Neural progenitor cell (in vitro differentiated cells): ENCODE results near the gene SERPIND1. TPM values are rescaled to one million over a fixed set of nuclear protein-coding genes. Genes with fewer than 3 reads are reported as not detected.
"Not testable (repeated sequence)": the region's sequence is repeated elsewhere in the genome, so short reads cannot be mapped to it uniquely, and the experiment has no call there.

ENCODE experiments used
- DNase-seq: peaks from one replicate; pipeline ENCODE4 v3.0.0-alpha.2; 2016; ENCODE audit warnings: low spot score
- H2AFZ ChIP-seq: fragments of 200-600 bp; sonication (generic); replicated peaks from 2 replicates; pipeline ENCODE4 v1.6.1; 2016; ENCODE audit warnings: antibody characterized with exemption
- H3F3A ChIP-seq: fragments of 200-600 bp; sonication (generic); 2 replicates; pipeline ENCODE4 v1.6.1; 2016; ENCODE audit warnings: antibody characterized with exemption, low read depth
- H3K27ac ChIP-seq: fragments of 200-600 bp; sonication (generic); 2 replicates; pipeline ENCODE4 v1.5.1; 2016; ENCODE audit warnings: mild to moderate bottlenecking
- H3K27me3 ChIP-seq: fragments of 200-600 bp; sonication (generic); 2 replicates; pipeline ENCODE4 v1.6.1; 2016; ENCODE audit warnings: mild to moderate bottlenecking, moderate library complexity
- H3K36me3 ChIP-seq: fragments of 200-600 bp; sonication (generic); 2 replicates; pipeline ENCODE4 v1.5.1; 2016
- H3K4me1 ChIP-seq: fragments of 200-600 bp; sonication (generic); 2 replicates; pipeline ENCODE4 v1.6.1; 2016; ENCODE audit warnings: mixed run types
- H3K4me2 ChIP-seq: fragments of 200-600 bp; sonication (generic); 2 replicates; pipeline ENCODE4 v1.6.1; 2016
- H3K4me3 ChIP-seq: fragments of 200-600 bp; sonication (generic); 2 replicates; pipeline ENCODE4 v1.5.1; 2016
- H3K79me2 ChIP-seq: fragments of 200-600 bp; sonication (generic); 2 replicates; pipeline ENCODE4 v1.6.1; 2016; ENCODE audit warnings: low read depth
- H3K9ac ChIP-seq: fragments of 200-600 bp; sonication (generic); 2 replicates; pipeline ENCODE4 v1.6.1; 2016
- H3K9me3 ChIP-seq: fragments of 200-600 bp; sonication (generic); 2 replicates; pipeline ENCODE4 v1.5.1; 2016; ENCODE audit warnings: low read depth
- H4K20me1 ChIP-seq: fragments of 200-600 bp; sonication (generic); 2 replicates; pipeline ENCODE4 v1.6.1; 2016; ENCODE audit warnings: low read depth
- H3K27ac Mint-ChIP-seq: 3 replicates; pipeline ENCODE4 v1.8.0; 2021; ENCODE audit warnings: mixed read lengths
- H3K27me3 Mint-ChIP-seq: 2 replicates; pipeline ENCODE4 v1.8.0; 2022; ENCODE audit warnings: low read depth, mild to moderate bottlenecking, inconsistent platforms, moderate library complexity, mixed read lengths; ENCODE audit not compliant: insufficient read depth
- H3K36me3 Mint-ChIP-seq: 3 replicates; pipeline ENCODE4 v1.8.0; 2021; ENCODE audit warnings: mixed read lengths
- H3K4me1 Mint-ChIP-seq: 3 replicates; pipeline ENCODE4 v1.8.0; 2021; ENCODE audit warnings: mixed read lengths
- H3K4me3 Mint-ChIP-seq: 3 replicates; pipeline ENCODE4 v1.8.0; 2021; ENCODE audit warnings: mild to moderate bottlenecking, moderate library complexity, mixed read lengths
- H3K9me3 Mint-ChIP-seq: 3 replicates; pipeline ENCODE4 v1.8.0; 2020; ENCODE audit warnings: mixed read lengths
- CTCF ChIP-seq: fragments of 200-600 bp; sonication (generic); IDR thresholded peaks from 2 replicates; pipeline ENCODE4 v1.5.1; 2017; ENCODE audit warnings: antibody characterized with exemption, mild to moderate bottlenecking
- EZH2 ChIP-seq: fragments of 200-600 bp; sonication (generic); IDR thresholded peaks from 2 replicates; pipeline ENCODE4 v1.6.1; 2017; ENCODE audit warnings: antibody characterized with exemption, mild to moderate bottlenecking, moderate library complexity
- EZH2phosphoT487 ChIP-seq: fragments of 200-600 bp; sonication (generic); IDR thresholded peaks from 2 replicates; pipeline ENCODE4 v1.6.1; 2017; ENCODE audit warnings: antibody characterized with exemption
- total RNA-seq: library from RNA; depleted of rRNA; stranded (reverse); fragments of >200 nt; gene quantifications from 2 replicates; pipeline ENCODE4 v1.2.3, GENCODE V29; 2015; ENCODE audit warnings: low replicate concordance

Gene SERPIND1
- total RNA-seq, 1 donor from 2014 or later, result not detected

- no peaks in the 10 kb centered on the region for H3K36me3 ChIP-seq
- H3K4me3 Mint-ChIP-seq, result no peak overlapping the region
- H3K4me2 ChIP-seq, result no peak overlapping the region
- peaks cover 18% of the 10 kb centered on the region for H3K36me3 Mint-ChIP-seq
- H3K27ac ChIP-seq, result no peak overlapping the region
- H3K27me3 ChIP-seq, result no peaks in the 10 kb centered on the region
- no peaks in the 10 kb centered on the region for H4K20me1 ChIP-seq
- DNase-seq, result no peak
- no peak overlapping the region for H3K4me3 ChIP-seq
- no peaks in the 10 kb centered on the region for H3K9me3 Mint-ChIP-seq
- no peaks in the 10 kb centered on the region for H3F3A ChIP-seq
- no peak overlapping the region for H3K9ac ChIP-seq
- no peaks in the 10 kb centered on the region for H3K4me1 Mint-ChIP-seq
- no peaks in the 10 kb centered on the region for H3K79me2 ChIP-seq
- no peaks in the 10 kb centered on the region for H3K4me1 ChIP-seq
- no peaks in the 10 kb centered on the region for H3K9me3 ChIP-seq
- H3K27me3 Mint-ChIP-seq, result peaks cover 2% of the 10 kb centered on the region
- H2AFZ ChIP-seq, result no peak overlapping the region
- no peak for TF ChIP-seq EZH2
- TF ChIP-seq CTCF, result no peak
- TF ChIP-seq EZH2phosphoT487, result no peak
- H3K27ac Mint-ChIP-seq, result no peak overlapping the region
These were observed 42.6 kb downstream of the SERPIND1 start for GRCh38 chr22:20816559-20816958.

GRCh38 chr22:20818471-20818870 lies 44.6 kb downstream of the SERPIND1 start:
- Histone ChIP-seq H3K9ac (no peak overlapping the region), H3K27ac (no peak overlapping the region), H4K20me1 (no peaks in the 10 kb centered on the region), H3K27me3 (no peaks in the 10 kb centered on the region), H3K4me2 (no peak overlapping the region), H3K9me3 (no peaks in the 10 kb centered on the region), H2AFZ (no peak overlapping the region), H3K4me3 (no peak overlapping the region), H3K79me2 (no peaks in the 10 kb centered on the region), H3K4me1 (no peaks in the 10 kb centered on the region), H3K36me3 (no peaks in the 10 kb centered on the region), H3F3A (no peaks in the 10 kb centered on the region)
- Mint-ChIP-seq H3K4me3 (no peak overlapping the region), H3K4me1 (no peaks in the 10 kb centered on the region), H3K9me3 (no peaks in the 10 kb centered on the region), H3K36me3 (peaks cover 9% of the 10 kb centered on the region), H3K27me3 (peaks cover 2% of the 10 kb centered on the region), H3K27ac (no peak overlapping the region)
- no peak for DNase-seq
- no peak for TF ChIP-seq EZH2
- TF ChIP-seq EZH2phosphoT487, result no peak
- no peak for TF ChIP-seq CTCF

GRCh38 chr22:20819471-20819870 lies 45.6 kb downstream of the SERPIND1 start:
- Histone ChIP-seq H3K9ac (no peak overlapping the region), H3F3A (no peaks in the 10 kb centered on the region), H3K9me3 (no peaks in the 10 kb centered on the region), H3K4me1 (no peaks in the 10 kb centered on the region), H3K4me3 (no peak overlapping the region), H2AFZ (no peak overlapping the region), H3K27me3 (no peaks in the 10 kb centered on the region), H3K4me2 (no peak overlapping the region), H4K20me1 (no peaks in the 10 kb centered on the region), H3K36me3 (no peaks in the 10 kb centered on the region), H3K79me2 (no peaks in the 10 kb centered on the region), H3K27ac (no peak overlapping the region)
- no peak for DNase-seq
- Mint-ChIP-seq H3K27ac (no peak overlapping the region), H3K9me3 (no peaks in the 10 kb centered on the region), H3K27me3 (peaks cover 2% of the 10 kb centered on the region), H3K4me3 (no peak overlapping the region), H3K36me3 (peaks cover 8% of the 10 kb centered on the region), H3K4me1 (no peaks in the 10 kb centered on the region)
- TF ChIP-seq CTCF (no peak), EZH2phosphoT487 (no peak), EZH2 (no peak)

- H3K4me1 Mint-ChIP-seq, H3K9me3 ChIP-seq, H3K9me3 Mint-ChIP-seq, H3K36me3 ChIP-seq, H3K36me3 Mint-ChIP-seq, DNase-seq, H3K79me2 ChIP-seq, H4K20me1 ChIP-seq, H3K4me3 ChIP-seq, H3K4me3 Mint-ChIP-seq, H3K4me1 ChIP-seq, H3F3A ChIP-seq, H3K27me3 ChIP-seq, H3K27me3 Mint-ChIP-seq, H3K27ac ChIP-seq, H2AFZ ChIP-seq, H3K27ac Mint-ChIP-seq, H3K9ac ChIP-seq, H3K4me2 ChIP-seq: not testable (repeated sequence)
These were observed 47.9 kb downstream of the SERPIND1 start for GRCh38 chr22:20821717-20822239.
